Neural cell (in vitro differentiated cells): Measurements from ENCODE around the gene COL1A1.

Source experiments
- CTCF ChIP-seq: fragments of 450-650 bp; IDR thresholded peaks from 2 replicates; pipeline ENCODE4 v1.5.1; 2014; ENCODE audit warnings: antibody characterized with exemption, mild to moderate bottlenecking, moderate library complexity; ENCODE audit not compliant: poor library complexity, severe bottlenecking
- POLR2AphosphoS5 ChIP-seq: IDR thresholded peaks from 2 replicates; pipeline ENCODE4 v1.6.1; 2012
- RAD21 ChIP-seq: fragments of 450-650 bp; conservative IDR thresholded peaks from 2 replicates; pipeline ENCODE4 v1.6.1; 2014; ENCODE audit warnings: antibody characterized with exemption, mild to moderate bottlenecking, moderate library complexity
- REST ChIP-seq: IDR thresholded peaks from 2 replicates; pipeline ENCODE4 v1.6.1; 2012; ENCODE audit warnings: borderline replicate concordance
- SMC3 ChIP-seq: fragments of 450-650 bp; conservative IDR thresholded peaks from 2 replicates; pipeline ENCODE4 v1.6.1; 2014; ENCODE audit warnings: antibody characterized with exemption, mild to moderate bottlenecking, moderate library complexity; ENCODE audit not compliant: poor library complexity

GRCh38 chr17:50184611-50185398 is 16.6 kb downstream of the COL1A1 start:
- TF ChIP-seq REST (no peak), POLR2AphosphoS5 (no peak), CTCF (no peak), RAD21 (no peak), SMC3 (no peak)
